IMR-90 (cell line): ENCODE data around the gene BTBD9. TPM values are rescaled to one million over a fixed set of nuclear protein-coding genes. Genes with fewer than 3 reads are reported as not detected.

Source experiments
- ATAC-seq: fragments of 200-7000 bp; cut with Tn5 transposase; 2 replicates; pipeline ENCODE4 v1.9.1; 2020; ENCODE audit warnings: low read depth, mild to moderate bottlenecking, moderate library complexity
- BruUV-seq: library from RNA; stranded (reverse); fragments of 400-500 nt; replicated peaks from 2 replicates; lab custom pipeline; 2021; lab: Mats Ljungman, UMichigan
- CTCF ChIA-PET: fragments of 300-600 bp; formaldehyde crosslinking; extraction: SDS; loops from one replicate; lab custom pipeline; 2021; ENCODE audit warnings: antibody characterized with exemption; lab: Yijun Ruan, JAX
- POLR2A ChIA-PET: fragments of 300-600 bp; sonication (Branson Sonifier 250); formaldehyde crosslinking; loops from one replicate; lab custom pipeline; 2022; ENCODE audit warnings: antibody characterized with exemption; ENCODE audit not compliant: unreplicated experiment; lab: Charles Lee
- DNase-seq: peaks from one replicate; pipeline ENCODE4 v3.0.0; 2013
- H2AFZ ChIP-seq: replicated peaks from 2 replicates; pipeline ENCODE3; 2013; ENCODE audit warnings: low read length, mild to moderate bottlenecking; ENCODE audit not compliant: poor library complexity
- H2AK5ac ChIP-seq: 2 replicates; pipeline ENCODE4 v1.6.1; 2013; ENCODE audit warnings: low read depth, low read length, inconsistent platforms
- H2AK9ac ChIP-seq: replicated peaks from 2 replicates; pipeline ENCODE3; 2013; ENCODE audit warnings: mild to moderate bottlenecking, low read depth, low read length, moderate library complexity; ENCODE audit not compliant: poor library complexity
- H2BK120ac ChIP-seq: 2 replicates; pipeline ENCODE4 v1.6.1; 2013; ENCODE audit warnings: low read depth, low read length, inconsistent platforms
- H2BK15ac ChIP-seq: 3 replicates; pipeline ENCODE4 v1.6.1; 2013; ENCODE audit warnings: low read depth, low read length, inconsistent platforms
- H2BK20ac ChIP-seq: 2 replicates; pipeline ENCODE4 v1.6.1; 2013; ENCODE audit warnings: low read depth, mild to moderate bottlenecking, inconsistent platforms, low read length, moderate library complexity
- H2BK5ac ChIP-seq: 2 replicates; pipeline ENCODE4 v1.6.1; 2013; ENCODE audit warnings: mild to moderate bottlenecking, low read depth, low read length, inconsistent platforms; ENCODE audit not compliant: poor library complexity, severe bottlenecking
- H3K14ac ChIP-seq: replicated peaks from 2 replicates; pipeline ENCODE4 v1.6.1; 2013; ENCODE audit warnings: low read depth, low read length, inconsistent platforms
- H3K18ac ChIP-seq: 2 replicates; pipeline ENCODE4 v1.6.1; 2013; ENCODE audit warnings: low read depth, low read length, control low read depth
- H3K23ac ChIP-seq: 2 replicates; pipeline ENCODE4 v1.6.1; 2013; ENCODE audit warnings: low read depth, low read length, inconsistent platforms
- H3K27ac ChIP-seq: 2 replicates; pipeline ENCODE4 v1.5.1; 2013; ENCODE audit warnings: mild to moderate bottlenecking, control low read depth, low read length; ENCODE audit not compliant: insufficient read depth
- H3K27me3 ChIP-seq: 2 replicates; pipeline ENCODE4 v1.6.1; 2013; ENCODE audit warnings: low read length; ENCODE audit not compliant: control insufficient read depth, insufficient read depth
- H3K36me3 ChIP-seq: 2 replicates; pipeline ENCODE4 v1.6.1; 2013; ENCODE audit warnings: low read length, mixed read lengths; ENCODE audit not compliant: control insufficient read depth, insufficient read depth
- H3K4ac ChIP-seq: 2 replicates; pipeline ENCODE4 v1.6.1; 2013; ENCODE audit warnings: low read depth, low read length, inconsistent platforms
- H3K4me1 ChIP-seq: 2 replicates; pipeline ENCODE4 v1.6.1; 2013; ENCODE audit warnings: low read length, mixed read lengths; ENCODE audit not compliant: control insufficient read depth, insufficient read depth
- H3K4me2 ChIP-seq: 2 replicates; pipeline ENCODE4 v1.6.1; 2013; ENCODE audit warnings: low read depth, mild to moderate bottlenecking, control low read depth, low read length, moderate library complexity
- H3K4me3 ChIP-seq: 2 replicates; pipeline ENCODE4 v1.5.1; 2013; ENCODE audit warnings: low read depth, mild to moderate bottlenecking, control low read depth, low read length, moderate library complexity; ENCODE audit not compliant: insufficient read depth
- H3K56ac ChIP-seq: 2 replicates; pipeline ENCODE4 v1.6.1; 2013; ENCODE audit warnings: low read length, inconsistent platforms; ENCODE audit not compliant: insufficient read depth; ENCODE audit errors: extremely low read depth
- H3K79me1 ChIP-seq, 2 experiments: 2 replicates each; pipeline ENCODE4 v1.6.1; 2013; ENCODE audit warnings: low read length in 2 of 2, inconsistent platforms in 1 of 2, low read depth in 1 of 2
- H3K9ac ChIP-seq: 2 replicates; pipeline ENCODE4 v1.6.1; 2013; ENCODE audit warnings: low read depth, low read length, control low read depth
- H3K9me1 ChIP-seq: 2 replicates; pipeline ENCODE4 v1.6.1; 2013; ENCODE audit warnings: low read length, inconsistent platforms; ENCODE audit not compliant: insufficient read depth
- H3K9me3 ChIP-seq: 2 replicates; pipeline ENCODE4 v1.6.1; 2013; ENCODE audit warnings: low read length; ENCODE audit not compliant: control insufficient read depth, insufficient read depth
- H4K20me1 ChIP-seq: 2 replicates; pipeline ENCODE4 v1.6.1; 2013; ENCODE audit warnings: low read length, inconsistent platforms; ENCODE audit not compliant: insufficient read depth
- H4K5ac ChIP-seq: 2 replicates; pipeline ENCODE4 v1.6.1; 2013; ENCODE audit warnings: mild to moderate bottlenecking, low read depth, low read length, control low read depth
- H4K8ac ChIP-seq, 2 experiments: 2 replicates each; pipeline ENCODE4 v1.6.1; 2013; ENCODE audit warnings: low read depth in 2 of 2, low read length in 2 of 2, control low read depth in 1 of 2, inconsistent platforms in 1 of 2
- H4K91ac ChIP-seq: 2 replicates; pipeline ENCODE4 v1.6.1; 2013; ENCODE audit warnings: low read depth, low read length, inconsistent platforms; ENCODE audit not compliant: insufficient read depth
- BHLHE40 ChIP-seq: fragments of 150-350 bp; IDR thresholded peaks from 2 replicates; pipeline ENCODE4 v1.6.1; 2016; ENCODE audit warnings: mild to moderate bottlenecking, low read depth, low read length
- CEBPB ChIP-seq: IDR thresholded peaks from 2 replicates; pipeline ENCODE4 v1.6.1; 2012; ENCODE audit warnings: low read depth, low read length, improper control_type of control experiment
- CHD1 ChIP-seq: IDR thresholded peaks from 2 replicates; pipeline ENCODE4 v1.6.1; 2012; ENCODE audit warnings: low read depth, low read length, improper control_type of control experiment
- FOS ChIP-seq: fragments of 150-350 bp; IDR thresholded peaks from 2 replicates; pipeline ENCODE4 v1.6.1; 2016; ENCODE audit warnings: low read depth, low read length
- MAFK ChIP-seq: IDR thresholded peaks from 2 replicates; pipeline ENCODE4 v1.6.1; 2012; ENCODE audit warnings: low read depth, low read length, improper control_type of control experiment
- MAZ ChIP-seq: IDR thresholded peaks from 2 replicates; pipeline ENCODE4 v1.6.1; 2012; ENCODE audit warnings: low read depth, mild to moderate bottlenecking, low read length, improper control_type of control experiment, moderate library complexity, borderline replicate concordance
- MXI1 ChIP-seq: IDR thresholded peaks from 2 replicates; pipeline ENCODE4 v1.6.1; 2012; ENCODE audit warnings: low read depth, mild to moderate bottlenecking, low read length, moderate library complexity, borderline replicate concordance
- NFE2L2 ChIP-seq: fragments of 150-350 bp; IDR thresholded peaks from 2 replicates; pipeline ENCODE4 v1.6.1; 2016; ENCODE audit warnings: low read depth, mild to moderate bottlenecking, low read length
- POLR2A ChIP-seq: IDR thresholded peaks from 2 replicates; pipeline ENCODE4 v1.6.1; 2012; ENCODE audit warnings: mild to moderate bottlenecking, low read depth, low read length
- RAD21 ChIP-seq: IDR thresholded peaks from 2 replicates; pipeline ENCODE4 v1.6.1; 2012; ENCODE audit warnings: low read length, improper control_type of control experiment
- RCOR1 ChIP-seq: IDR thresholded peaks from 2 replicates; pipeline ENCODE4 v1.6.1; 2012; ENCODE audit warnings: mild to moderate bottlenecking, low read length, improper control_type of control experiment; ENCODE audit not compliant: insufficient replicate concordance
- SMC3 ChIP-seq: fragments of 150-350 bp; IDR thresholded peaks from 2 replicates; pipeline ENCODE4 v1.6.1; 2016; ENCODE audit warnings: low read depth, mild to moderate bottlenecking, antibody characterized with exemption, low read length, moderate library complexity
- WGBS, 2 experiments: methylation state at CpG; one replicate each; pipeline versions ENCODE4 v1.1.5 to v1.1.7; 2013; ENCODE audit warnings: missing lambda C conversion rate in 2 of 2; ENCODE audit not compliant: insufficient read length in 1 of 2; ENCODE audit errors: extremely low coverage in 2 of 2; 5-methylcytosine and 5-hydroxymethylcytosine counted together
- dilution Hi-C: fragments of 300-500 bp; cut with HindIII; formaldehyde crosslinking; loops from one replicate; pipeline ENCODE4 v1.14.3; 2018; ENCODE audit warnings: low sequenced_read_pairs; ENCODE audit not compliant: unreplicated experiment
- in situ Hi-C: fragments of 300-500 bp; cut with MboI; formaldehyde crosslinking; loops from 3 replicates; pipeline ENCODE4 v1.14.3; 2019; ENCODE audit warnings: low sequenced_read_pairs, inconsistent platforms, mixed read lengths
- intact Hi-C: fragments of 100-400 bp; cut with micrococcal nuclease; formaldehyde crosslinking; loops from 2 replicates; pipeline ENCODE4 v1.10.0; 2022
- polyA plus RNA-seq, 3 experiments: library from polyadenylated mRNA; depleted of rRNA; stranded (reverse); fragments of >200 nt; gene quantifications; 2 replicates each; pipeline ENCODE4 v1.2.3, GENCODE V29; 2012; ENCODE audit warnings: low replicate concordance in 1 of 3
- total RNA-seq: library from RNA; depleted of rRNA; stranded (reverse); fragments of >200 nt; gene quantifications from 2 replicates; pipeline ENCODE4 v1.2.3, GENCODE V29; 2012
- TF ChIP-seq, protein P1 (sequence below): fragments of 150-350 bp; IDR thresholded peaks from 2 replicates; pipeline ENCODE4 v1.6.1; 2017; ENCODE audit warnings: mild to moderate bottlenecking, antibody characterized with exemption, low read length, low read depth
- TF ChIP-seq, protein P2 (sequence below): conservative IDR thresholded peaks from 2 replicates; pipeline ENCODE4 v1.5.1; 2012; ENCODE audit warnings: mild to moderate bottlenecking, low read depth, low read length, improper control_type of control experiment

Gene BTBD9
- total and polyA plus RNA-seq, 2 of the 4 experiments (the other 2 are of a cell fraction), result 4.1 to 22.0 TPM

DNA sequence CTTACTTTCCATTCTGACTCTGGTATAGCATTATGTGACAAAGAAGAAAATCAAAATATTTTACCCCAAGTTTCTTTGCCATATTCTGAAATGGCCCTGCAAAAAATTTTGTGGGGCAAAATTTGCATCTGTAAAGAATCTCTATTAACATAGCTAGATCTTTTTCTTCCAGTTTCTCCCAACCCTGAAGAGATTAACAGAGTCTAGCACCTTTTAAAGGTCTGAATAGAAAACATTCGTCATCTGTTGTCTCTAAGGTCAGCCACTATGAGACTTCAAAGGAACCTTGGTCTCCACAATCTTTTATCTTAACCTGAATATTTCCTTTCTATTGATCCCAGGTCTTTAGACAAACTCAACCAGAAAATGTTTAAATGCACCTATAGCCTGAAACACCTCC is 205.7 kb downstream of the BTBD9 start:
- Histone ChIP-seq H3K4me1 (peaks cover 2% of the 10 kb centered on the region), H4K91ac (no peak overlapping the region), H3K56ac (no peak overlapping the region), H2AK9ac (no peak overlapping the region), H3K27ac (no peak overlapping the region), H4K8ac (no peak overlapping the region), H3K23ac (no peak overlapping the region), H2BK20ac (no peak overlapping the region), H2BK5ac (no peak overlapping the region), H2BK120ac (no peak overlapping the region), H3K4me3 (no peak overlapping the region), H3K9me3 (0 out of 2 replicates have a peak, but pooled peaks cover 2% of the 10 kb centered on the region), H3K36me3 (no peaks in the 10 kb centered on the region), H3K18ac (no peak overlapping the region), H3K4me2 (no peak overlapping the region), H3K9me1 (peaks cover 5% of the 10 kb centered on the region), H4K20me1 (no peaks in the 10 kb centered on the region), H2AK5ac (no peak overlapping the region), H2BK15ac (no peak overlapping the region), H3K14ac (no peak overlapping the region), H2AFZ (no peak overlapping the region), H4K5ac (no peak overlapping the region), H3K9ac (no peak overlapping the region), H3K4ac (no peak overlapping the region), H3K27me3 (no peaks in the 10 kb centered on the region), H3K79me1 (no peaks in the 10 kb centered on the region; a peak in 1 of 4 replicates)
- no CpG with 5 or more reads among the region's 1 CpG for WGBS, 2 experiments
- no TSS peak for BruUV-seq
- ATAC-seq (no peak), DNase-seq (no peak)
- dilution Hi-C loops, result no loop called here
- TF ChIP-seq, protein P1, sequence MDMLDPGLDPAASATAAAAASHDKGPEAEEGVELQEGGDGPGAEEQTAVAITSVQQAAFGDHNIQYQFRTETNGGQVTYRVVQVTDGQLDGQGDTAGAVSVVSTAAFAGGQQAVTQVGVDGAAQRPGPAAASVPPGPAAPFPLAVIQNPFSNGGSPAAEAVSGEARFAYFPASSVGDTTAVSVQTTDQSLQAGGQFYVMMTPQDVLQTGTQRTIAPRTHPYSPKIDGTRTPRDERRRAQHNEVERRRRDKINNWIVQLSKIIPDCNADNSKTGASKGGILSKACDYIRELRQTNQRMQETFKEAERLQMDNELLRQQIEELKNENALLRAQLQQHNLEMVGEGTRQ, result no peak
- no peak for TF ChIP-seq MAFK
- no peak for TF ChIP-seq RAD21
- TF ChIP-seq POLR2A, result no peak
- no peak for TF ChIP-seq BHLHE40
- TF ChIP-seq CHD1, result no peak
- TF ChIP-seq, protein P2, sequence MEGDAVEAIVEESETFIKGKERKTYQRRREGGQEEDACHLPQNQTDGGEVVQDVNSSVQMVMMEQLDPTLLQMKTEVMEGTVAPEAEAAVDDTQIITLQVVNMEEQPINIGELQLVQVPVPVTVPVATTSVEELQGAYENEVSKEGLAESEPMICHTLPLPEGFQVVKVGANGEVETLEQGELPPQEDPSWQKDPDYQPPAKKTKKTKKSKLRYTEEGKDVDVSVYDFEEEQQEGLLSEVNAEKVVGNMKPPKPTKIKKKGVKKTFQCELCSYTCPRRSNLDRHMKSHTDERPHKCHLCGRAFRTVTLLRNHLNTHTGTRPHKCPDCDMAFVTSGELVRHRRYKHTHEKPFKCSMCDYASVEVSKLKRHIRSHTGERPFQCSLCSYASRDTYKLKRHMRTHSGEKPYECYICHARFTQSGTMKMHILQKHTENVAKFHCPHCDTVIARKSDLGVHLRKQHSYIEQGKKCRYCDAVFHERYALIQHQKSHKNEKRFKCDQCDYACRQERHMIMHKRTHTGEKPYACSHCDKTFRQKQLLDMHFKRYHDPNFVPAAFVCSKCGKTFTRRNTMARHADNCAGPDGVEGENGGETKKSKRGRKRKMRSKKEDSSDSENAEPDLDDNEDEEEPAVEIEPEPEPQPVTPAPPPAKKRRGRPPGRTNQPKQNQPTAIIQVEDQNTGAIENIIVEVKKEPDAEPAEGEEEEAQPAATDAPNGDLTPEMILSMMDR, result no peak
- TF ChIP-seq MAZ, result no peak
- TF ChIP-seq MXI1, result no peak
- no peak for TF ChIP-seq RCOR1
- TF ChIP-seq FOS, result no peak
- TF ChIP-seq CEBPB, result no peak
- no peak for TF ChIP-seq SMC3
- no peak for TF ChIP-seq NFE2L2
- intact Hi-C loops, result no loop called here
- CTCF ChIA-PET, result no interaction called here
- POLR2A ChIA-PET, result no interaction called here
- in situ Hi-C loops, result no loop called here
